GM21447 (cell line): Measurements from ENCODE around the gene SPATS2.
A peak's percentile ranks its signal among the peaks of the same experiment; 100 is the strongest.
"Not testable (repeated sequence)": the region's sequence is repeated elsewhere in the genome, so short reads cannot be mapped to it uniquely, and the experiment has no call there.

Source experiments
- ATAC-seq: cut with Tn5 transposase; IDR thresholded peaks from one replicate; pipeline ENCODE4 v1.9.1; 2021; ENCODE audit not compliant: unreplicated experiment

The SPATS2 gene

GRCh38 chr12:49367381-49368239, at the start of gene SPATS2:
TSS of gene SPATS2 (plus strand) at chr12:49367462. CDS start at chr12:49461013, 93,551 bp downstream.
- ATAC-seq, result no peak

GRCh38 chr12:49320411-49321103, 46.7 kb upstream of the SPATS2 start:
- not testable (repeated sequence) for ATAC-seq

GRCh38 chr12:49322367-49322707, 44.9 kb upstream of the SPATS2 start:
- no peak for ATAC-seq

- peak; percentile 98 for ATAC-seq
Observed at GRCh38 chr12:49322708-49323523, 44.3 kb upstream of the SPATS2 start, which contains the start of gene TROAP. TSS of gene TROAP (plus strand) at chr12:49323255. CDS start at chr12:49323609, 354 bp downstream.

GRCh38 chr12:49323524-49324097, 43.7 kb upstream of the SPATS2 start:
- no peak for ATAC-seq

- ATAC-seq, result no peak
Observed at GRCh38 chr12:49325606-49326005, 41.7 kb upstream of the SPATS2 start.

GRCh38 chr12:49327368-49327767, 39.9 kb upstream of the SPATS2 start:
- ATAC-seq, result no peak

GRCh38 chr12:49327887-49328286, 39.4 kb upstream of the SPATS2 start:
- ATAC-seq, result no peak

GRCh38 chr12:49328816-49329215, 38.4 kb upstream of the SPATS2 start:
- no peak for ATAC-seq

- ATAC-seq, result no peak
Observed at GRCh38 chr12:49330032-49330619, 37.1 kb upstream of the SPATS2 start.

- ATAC-seq, result no peak
Observed at GRCh38 chr12:49330631-49331379, 36.5 kb upstream of the SPATS2 start.

- ATAC-seq, result no peak
Observed at GRCh38 chr12:49331380-49332222, 35.7 kb upstream of the SPATS2 start.

GRCh38 chr12:49332441-49332861, 34.8 kb upstream of the SPATS2 start:
- ATAC-seq, result no peak

GRCh38 chr12:49332891-49333371, 34.3 kb upstream of the SPATS2 start:
- no peak for ATAC-seq

GRCh38 chr12:49333778-49334177, 33.5 kb upstream of the SPATS2 start:
- not testable (repeated sequence) for ATAC-seq

- ATAC-seq, result no peak
Observed at GRCh38 chr12:49334226-49334625, 33.0 kb upstream of the SPATS2 start.

- ATAC-seq, result no peak
Observed at GRCh38 chr12:49334681-49335080, 32.6 kb upstream of the SPATS2 start.

- no peak for ATAC-seq
Observed at GRCh38 chr12:49335118-49335954, 31.9 kb upstream of the SPATS2 start.
